Esophagus muscularis mucosa (tissue), 4 donors: ENCODE results near the gene KRT28. TPM values are rescaled to one million over a fixed set of nuclear protein-coding genes. Genes with fewer than 3 reads are reported as not detected.

Experiments used
- DNase-seq: peaks from one replicate; pipeline ENCODE4 v3.0.0-alpha.2; 2017; ENCODE audit errors: extremely low spot score
- H3K27ac ChIP-seq, 4 donors: fragments of 200-600 bp; sonication (generic); replicated peaks in 1 of 4; 1 replicate in 3 of 4; 2 replicates in 1 of 4; pipeline ENCODE4 v1.5.1; 2016 to 2019; ENCODE audit warnings: mild to moderate bottlenecking in 1 of 4
- H3K27me3 ChIP-seq, 4 donors: fragments of 200-600 bp; sonication (generic); one replicate each; pipeline versions ENCODE4 v1.5.1 to v1.6.0; 2016 to 2019
- H3K36me3 ChIP-seq, 4 donors: fragments of 200-600 bp; sonication (generic); one replicate each; pipeline ENCODE4 v1.5.1; 2016 to 2019
- H3K4me1 ChIP-seq, 4 donors: fragments of 200-600 bp; sonication (generic); one replicate each; pipeline ENCODE4 v1.5.1; 2016 to 2019
- H3K4me3 ChIP-seq, 4 donors: fragments of 200-600 bp; sonication (generic); 1 replicate in 2 of 4; 2 replicates in 2 of 4; pipeline ENCODE4 v1.5.1; 2016 to 2019; ENCODE audit warnings: mild to moderate bottlenecking in 4 of 4, moderate library complexity in 1 of 4
- H3K9me3 ChIP-seq, 4 donors: fragments of 200-600 bp; sonication (generic); 1 replicate in 3 of 4; 2 replicates in 1 of 4; pipeline ENCODE4 v1.5.1; 2016 to 2019
- EP300 ChIP-seq: sonication (generic); formaldehyde crosslinking; IDR thresholded peaks from one replicate; pipeline ENCODE4 v1.6.1; 2017; ENCODE audit warnings: antibody characterized with exemption
- POLR2A ChIP-seq: fragments of 450-650 bp; IDR thresholded peaks from one replicate; pipeline ENCODE4 v1.6.1; 2017; ENCODE audit warnings: antibody characterized with exemption, moderate library complexity, mild to moderate bottlenecking, low read depth
- POLR2AphosphoS5 ChIP-seq, 2 donors: sonication (generic); formaldehyde crosslinking; IDR thresholded peaks; one replicate each; pipeline ENCODE4 v1.6.1; 2017; ENCODE audit warnings: antibody characterized with exemption in 2 of 2
- WGBS: methylation state at CpG from one replicate; pipeline ENCODE4 v1.1.5; 2018; 5-methylcytosine and 5-hydroxymethylcytosine counted together
- intact Hi-C: fragments of 100-400 bp; cut with DNase I; formaldehyde crosslinking; loops from one replicate; pipeline ENCODE4 v1.15.1; 2023
- total RNA-seq, 4 donors: library from RNA; depleted of rRNA; stranded (reverse); fragments of >200 nt; gene quantifications; one replicate each; pipeline versions ENCODE4 v1.1.0 to v1.2.1, GENCODE V29; 2016
- TF ChIP-seq, protein P1 (sequence below), 3 experiments: fragments of 200-600 bp in 2 of 3; fragments of 450-650 bp in 1 of 3; sonication (generic) in 2 of 3; IDR thresholded peaks; one replicate each; pipeline ENCODE4 v1.5.1; 2017 to 2019; ENCODE audit warnings: antibody characterized with exemption in 3 of 3, mild to moderate bottlenecking in 2 of 3, moderate library complexity in 1 of 3

KRT28 gene
- total RNA-seq, 4 donors from 2014 or later: not detected

DNA sequence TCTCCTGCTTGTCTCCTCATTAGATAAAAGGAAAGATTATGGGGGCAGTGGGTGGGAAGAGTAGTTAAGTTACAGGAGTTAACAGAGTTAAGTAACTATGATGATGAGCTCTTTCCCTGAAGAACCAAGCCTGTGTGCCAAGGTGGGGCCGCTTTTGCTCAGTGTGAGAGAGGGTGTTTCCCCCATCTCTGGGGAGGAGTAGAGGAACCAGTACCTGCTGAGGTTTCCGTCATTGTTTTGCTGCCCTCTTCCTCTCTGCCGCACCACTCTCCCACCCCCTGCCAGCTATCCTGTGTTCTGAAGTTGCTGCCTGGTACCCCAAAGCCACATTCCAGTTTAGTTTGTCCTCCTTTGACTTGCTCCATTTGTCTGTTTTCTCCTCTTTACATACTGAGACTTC lies 43.5 kb upstream of the KRT28 start:
- TF ChIP-seq POLR2AphosphoS5 (IDR thresholded peaks at IDR 0.05) (no peak), EP300 (no peak), POLR2A (no peak)
- TF ChIP-seq, protein P1, sequence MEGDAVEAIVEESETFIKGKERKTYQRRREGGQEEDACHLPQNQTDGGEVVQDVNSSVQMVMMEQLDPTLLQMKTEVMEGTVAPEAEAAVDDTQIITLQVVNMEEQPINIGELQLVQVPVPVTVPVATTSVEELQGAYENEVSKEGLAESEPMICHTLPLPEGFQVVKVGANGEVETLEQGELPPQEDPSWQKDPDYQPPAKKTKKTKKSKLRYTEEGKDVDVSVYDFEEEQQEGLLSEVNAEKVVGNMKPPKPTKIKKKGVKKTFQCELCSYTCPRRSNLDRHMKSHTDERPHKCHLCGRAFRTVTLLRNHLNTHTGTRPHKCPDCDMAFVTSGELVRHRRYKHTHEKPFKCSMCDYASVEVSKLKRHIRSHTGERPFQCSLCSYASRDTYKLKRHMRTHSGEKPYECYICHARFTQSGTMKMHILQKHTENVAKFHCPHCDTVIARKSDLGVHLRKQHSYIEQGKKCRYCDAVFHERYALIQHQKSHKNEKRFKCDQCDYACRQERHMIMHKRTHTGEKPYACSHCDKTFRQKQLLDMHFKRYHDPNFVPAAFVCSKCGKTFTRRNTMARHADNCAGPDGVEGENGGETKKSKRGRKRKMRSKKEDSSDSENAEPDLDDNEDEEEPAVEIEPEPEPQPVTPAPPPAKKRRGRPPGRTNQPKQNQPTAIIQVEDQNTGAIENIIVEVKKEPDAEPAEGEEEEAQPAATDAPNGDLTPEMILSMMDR (IDR thresholded peaks at IDR 0.05): no peak
- no peaks in the 10 kb centered on the region for H3K27me3 ChIP-seq
- no peaks in the 10 kb centered on the region for H3K4me1 ChIP-seq
- H3K9me3 ChIP-seq: no peaks in the 10 kb centered on the region
- H3K36me3 ChIP-seq: no peaks in the 10 kb centered on the region
- no peak overlapping the region for H3K4me3 ChIP-seq
- intact Hi-C loops: no loop called here
- no peak for DNase-seq
- H3K27ac ChIP-seq: no peak overlapping the region
- 74% methylated on average over 3 of the region's 3 CpGs for WGBS

DNA sequence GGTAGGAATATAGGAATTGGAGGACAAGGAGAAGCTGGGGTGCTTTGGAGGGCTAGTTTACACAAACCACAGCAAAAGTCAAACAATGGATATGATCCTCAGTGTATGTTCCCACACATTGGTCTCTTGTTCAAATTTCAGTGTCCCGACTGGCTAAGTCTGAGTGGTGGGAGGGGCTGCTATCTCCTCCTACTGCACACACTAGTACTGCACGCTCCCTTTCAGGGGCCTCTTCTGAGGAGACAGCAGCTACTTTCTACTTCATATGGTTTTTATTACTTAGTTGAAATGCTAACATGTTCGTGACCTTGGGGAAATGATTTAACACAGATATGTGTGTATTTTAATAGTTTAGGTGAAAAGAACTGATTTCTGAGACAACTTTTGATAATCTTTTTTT lies 41.5 kb upstream of the KRT28 start:
- Histone ChIP-seq H3K27me3 (no peaks in the 10 kb centered on the region), H3K4me3 (no peak overlapping the region), H3K4me1 (no peaks in the 10 kb centered on the region), H3K9me3 (no peaks in the 10 kb centered on the region), H3K27ac (no peak overlapping the region), H3K36me3 (peaks cover 0 to 3% (median under 1%) of the 10 kb centered on the region in 4 donors)
- intact Hi-C loops: no loop called here
- no peak for DNase-seq
- no peak for TF ChIP-seq POLR2AphosphoS5 (IDR thresholded peaks at IDR 0.05)
- TF ChIP-seq, protein P1 (IDR thresholded peaks at IDR 0.05): no peak
- TF ChIP-seq EP300: no peak
- no peak for TF ChIP-seq POLR2A
- WGBS: 79% methylated on average over 3 of the region's 3 CpGs

DNA sequence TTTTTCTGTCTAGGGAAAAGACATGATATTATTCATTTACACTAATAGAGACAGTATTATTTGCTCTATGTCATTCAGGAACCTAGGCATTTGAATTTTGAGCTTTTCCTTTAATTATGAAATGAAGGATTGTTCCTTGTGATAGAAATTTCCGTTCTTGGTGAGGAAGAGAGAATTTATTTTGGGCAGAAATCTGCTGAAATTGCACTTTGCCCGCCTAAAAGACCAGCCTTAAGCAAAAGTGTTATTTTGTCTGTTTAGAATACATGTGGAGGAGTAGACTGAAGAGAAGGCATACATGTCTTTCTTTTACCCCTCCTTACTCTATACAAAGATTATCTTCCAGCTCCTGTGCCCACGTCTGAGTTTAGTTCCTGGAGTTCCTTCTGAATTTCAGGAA lies 39.4 kb upstream of the KRT28 start:
- TF ChIP-seq, protein P1 (IDR thresholded peaks at IDR 0.05): no peak
- TF ChIP-seq EP300: no peak
- TF ChIP-seq POLR2A: no peak
- TF ChIP-seq POLR2AphosphoS5 (IDR thresholded peaks at IDR 0.05): no peak
- H3K4me3 ChIP-seq: no peak overlapping the region
- H3K4me1 ChIP-seq: no peaks in the 10 kb centered on the region
- intact Hi-C loops: no loop called here
- no peak overlapping the region for H3K27ac ChIP-seq
- 84% methylated on average over 3 of the region's 3 CpGs for WGBS
- H3K27me3 ChIP-seq: no peaks in the 10 kb centered on the region
- no peaks in the 10 kb centered on the region for H3K9me3 ChIP-seq
- H3K36me3 ChIP-seq: peaks cover 0 to 23% (median 12%) of the 10 kb centered on the region in 4 donors
- no peak for DNase-seq

DNA sequence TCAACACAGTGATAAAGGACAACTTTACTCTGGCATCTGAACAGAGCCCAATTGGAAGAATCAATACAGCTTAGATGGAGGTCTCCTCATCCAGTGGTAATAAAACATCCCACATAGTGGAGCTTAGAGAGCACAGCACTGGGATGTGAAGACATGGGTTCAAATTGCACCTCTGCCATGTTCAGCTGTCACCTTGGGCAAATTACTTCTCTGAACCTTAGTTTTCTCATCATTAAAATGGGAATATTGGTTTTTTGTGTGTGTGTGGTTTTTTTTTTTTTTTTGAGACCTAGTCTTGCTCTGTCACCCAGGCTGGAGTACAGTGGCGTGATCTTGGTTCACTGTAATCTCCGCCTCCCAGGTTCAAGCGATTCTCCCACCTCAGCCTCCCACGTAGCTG lies 36.3 kb upstream of the KRT28 start:
- Histone ChIP-seq H3K4me3 (no peak overlapping the region), H3K4me1 (no peaks in the 10 kb centered on the region), H3K27me3 (no peaks in the 10 kb centered on the region), H3K36me3 (peaks cover 0 to 24% (median 12%) of the 10 kb centered on the region in 4 donors), H3K9me3 (no peaks in the 10 kb centered on the region), H3K27ac (no peak overlapping the region)
- WGBS: 98% methylated on average over 4 of the region's 4 CpGs
- TF ChIP-seq, protein P1 (IDR thresholded peaks at IDR 0.05): no peak
- TF ChIP-seq POLR2AphosphoS5 (IDR thresholded peaks at IDR 0.05): no peak
- no peak for TF ChIP-seq EP300
- TF ChIP-seq POLR2A: no peak
- no peak for DNase-seq
- intact Hi-C loops: no loop called here

DNA sequence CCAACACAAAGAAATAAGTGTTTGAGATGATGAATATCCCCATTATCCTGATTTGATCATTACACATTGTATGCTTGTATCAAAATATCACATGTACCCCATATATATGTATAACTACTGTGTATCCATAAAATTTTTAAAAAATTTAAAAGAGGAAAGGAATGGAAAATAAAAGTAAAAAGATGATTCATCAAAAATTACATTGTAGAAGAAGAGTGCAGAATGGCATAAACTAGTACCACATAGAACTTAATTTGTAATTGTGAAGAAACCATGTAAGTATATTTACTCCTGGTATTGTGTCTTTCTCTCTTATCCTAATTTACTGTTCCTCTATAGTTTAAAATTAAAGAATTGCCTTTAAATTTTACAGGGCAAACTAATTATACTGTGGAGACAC lies 34.1 kb upstream of the KRT28 start:
- Histone ChIP-seq H3K27me3 (no peaks in the 10 kb centered on the region), H3K4me3 (no peak overlapping the region), H3K4me1 (peaks cover 0 to 10% (median 9%) of the 10 kb centered on the region in 4 donors), H3K36me3 (peaks cover 0 to 24% (median 12%) of the 10 kb centered on the region in 4 donors), H3K9me3 (no peaks in the 10 kb centered on the region), H3K27ac (no peak overlapping the region)
- intact Hi-C loops: no loop called here
- TF ChIP-seq POLR2A (no peak), EP300 (no peak), POLR2AphosphoS5 (IDR thresholded peaks at IDR 0.05) (no peak)
- TF ChIP-seq, protein P1 (IDR thresholded peaks at IDR 0.05): no peak
- no peak for DNase-seq
